HepG2 (cell line): ENCODE measurements around the gene PCGF3. TPM values are rescaled to one million over a fixed set of nuclear protein-coding genes. Genes with fewer than 3 reads are reported as not detected.

Source experiments
- ATAC-seq: fragments of 200-7000 bp; cut with Tn5 transposase; 3 replicates; pipeline ENCODE4 v1.9.1; 2020; ENCODE audit warnings: mild to moderate bottlenecking, moderate library complexity
- BruUV-seq: library from RNA; stranded (reverse); fragments of 400-500 nt; replicated peaks from 2 replicates; lab custom pipeline; 2021; lab: Mats Ljungman, UMichigan
- CTCF ChIA-PET: fragments of 300-600 bp; formaldehyde crosslinking; extraction: SDS; loops from one replicate; lab custom pipeline; 2021; ENCODE audit warnings: low total read pairs, inconsistent platforms, low intra/inter-chr PET ratio; lab: Yijun Ruan, JAX
- POLR2A ChIA-PET: fragments of 350-600 bp; sonication (Branson Sonifier 250); formaldehyde crosslinking; loops from one replicate; lab custom pipeline; 2020; ENCODE audit warnings: antibody characterized with exemption, inconsistent platforms; lab: Yijun Ruan, JAX
- DNase-seq: peaks from one replicate; pipeline ENCODE4 v3.0.0-alpha.2; 2015; ENCODE audit warnings: low spot score
- FAIRE-seq: peaks from 3 replicates; lab custom pipeline; 2011; peaks lifted over from hg19 to GRCh38; lab: Jason Lieb, UNC
- H2AFZ ChIP-seq: one replicate; pipeline ENCODE4 v1.6.1; 2011; ENCODE audit warnings: low read length, inconsistent platforms
- H3K27ac ChIP-seq: fragments of 300-600 bp; 3 replicates; pipeline ENCODE4 v1.8.0; 2011; ENCODE audit warnings: mixed run types, mild to moderate bottlenecking, mixed read lengths, low read length, inconsistent platforms; ENCODE audit not compliant: insufficient read depth; ENCODE audit errors: extremely low read length
- H3K27me3 ChIP-seq, 2 experiments: fragments of 200-600 bp in 1 of 2; 2 replicates in 1 of 2; 3 replicates in 1 of 2; pipeline versions ENCODE4 v1.6.0 to v1.8.0; 2011; ENCODE audit warnings: low read length in 2 of 2, mild to moderate bottlenecking in 2 of 2, moderate library complexity in 2 of 2, inconsistent platforms in 1 of 2; ENCODE audit not compliant: insufficient read depth in 2 of 2, control insufficient read depth in 1 of 2
- H3K36me3 ChIP-seq, 2 experiments: fragments of 200-600 bp in 1 of 2; replicated peaks in 1 of 2; 2 replicates in 1 of 2; 3 replicates in 1 of 2; pipeline versions ENCODE4 v1.5.1 to v1.8.0; 2011; ENCODE audit warnings: low read length in 2 of 2, inconsistent platforms in 1 of 2; ENCODE audit not compliant: insufficient read depth in 2 of 2, control insufficient read depth in 1 of 2
- H3K4me1 ChIP-seq: 2 replicates; pipeline ENCODE4 v1.5.1; 2012; ENCODE audit warnings: low read length, inconsistent platforms; ENCODE audit not compliant: insufficient read depth
- H3K4me2 ChIP-seq: 2 replicates; pipeline ENCODE4 v1.6.0; 2011; ENCODE audit warnings: low read depth, low read length, inconsistent platforms
- H3K4me3 ChIP-seq, 3 experiments: fragments of 200-600 bp in 1 of 3; sonication (generic), shearing (Covaris generic) in 1 of 3; replicated peaks in 1 of 3; 2 replicates each; pipeline ENCODE4 v1.5.1; 2011 to 2016; ENCODE audit warnings: low read length in 3 of 3, inconsistent platforms in 2 of 3, low read depth in 2 of 3, mild to moderate bottlenecking in 2 of 3, control low read depth in 1 of 3, mixed read lengths in 1 of 3; ENCODE audit not compliant: insufficient read depth in 1 of 3
- H3K79me2 ChIP-seq: one replicate; pipeline ENCODE4 v1.6.1; 2011; ENCODE audit warnings: low read length, inconsistent platforms; ENCODE audit not compliant: insufficient read depth
- H3K9ac ChIP-seq: 2 replicates; pipeline ENCODE4 v1.6.0; 2011; ENCODE audit warnings: mild to moderate bottlenecking, low read depth, low read length, inconsistent platforms; ENCODE audit not compliant: insufficient read depth
- H3K9me3 ChIP-seq: 2 replicates; pipeline ENCODE4 v1.5.1; 2012; ENCODE audit warnings: mild to moderate bottlenecking, low read length
- H4K20me1 ChIP-seq: 2 replicates; pipeline ENCODE4 v1.6.0; 2011; ENCODE audit warnings: inconsistent platforms, mild to moderate bottlenecking, low read length, moderate library complexity; ENCODE audit not compliant: insufficient read depth
- CEBPZ ChIP-seq: IDR thresholded peaks from 2 replicates; pipeline ENCODE4 v1.6.1; 2012; ENCODE audit warnings: low read length, improper control_type of control experiment
- ELF4 ChIP-seq: sonication (generic); formaldehyde crosslinking; IDR thresholded peaks from 2 replicates; pipeline ENCODE4 v1.5.0; 2020; ENCODE audit warnings: missing genetic modification reagents, mild to moderate bottlenecking, moderate library complexity, borderline replicate concordance
- ETV6 ChIP-seq: sonication (generic); formaldehyde crosslinking; conservative IDR thresholded peaks from 2 replicates; pipeline ENCODE4 v1.4.0; 2020; ENCODE audit warnings: missing genetic modification reagents
- GATAD2A ChIP-seq: IDR thresholded peaks from 2 replicates; pipeline ENCODE4 v1.6.1; 2016
- HDAC6 ChIP-seq: fragments of 200-600 bp; sonication (generic); IDR thresholded peaks from 2 replicates; pipeline ENCODE4 v1.7.0; 2017; ENCODE audit warnings: mild to moderate bottlenecking, antibody characterized with exemption, low read length, low read depth
- HNRNPUL1 ChIP-seq: fragments of 200-400 bp; formaldehyde crosslinking; IDR thresholded peaks from 2 replicates; pipeline ENCODE4 v1.6.1; 2017; ENCODE audit warnings: low read depth, mild to moderate bottlenecking, low read length, moderate library complexity
- KDM1A ChIP-seq: IDR thresholded peaks from 2 replicates; pipeline ENCODE4 v1.6.1; 2016; ENCODE audit warnings: missing compliant biosample characterization
- REXO4 ChIP-seq: sonication (generic); formaldehyde crosslinking; IDR thresholded peaks from 2 replicates; pipeline ENCODE4 v1.8.0; 2022; ENCODE audit warnings: missing genetic modification reagents, mild to moderate bottlenecking, borderline replicate concordance
- SMAD9 ChIP-seq: sonication (generic); formaldehyde crosslinking; IDR thresholded peaks from 2 replicates; pipeline ENCODE4 v1.5.1; 2020; ENCODE audit warnings: mild to moderate bottlenecking, missing genetic modification reagents
- ZBTB38 ChIP-seq: sonication (generic); formaldehyde crosslinking; IDR thresholded peaks from 2 replicates; pipeline ENCODE4 v1.5.1; 2020; ENCODE audit warnings: mild to moderate bottlenecking, missing genetic modification reagents
- ZMAT5 ChIP-seq: sonication (generic); formaldehyde crosslinking; IDR thresholded peaks from 2 replicates; pipeline ENCODE4 v1.5.0; 2020; ENCODE audit warnings: mild to moderate bottlenecking, low read depth, missing genetic modification reagents, borderline replicate concordance
- ZNF10 ChIP-seq: sonication (generic); formaldehyde crosslinking; IDR thresholded peaks from 2 replicates; pipeline ENCODE4 v1.4.0; 2020; ENCODE audit warnings: mild to moderate bottlenecking, low read depth, missing genetic modification reagents, borderline replicate concordance
- ZNF124 ChIP-seq: sonication (generic); formaldehyde crosslinking; IDR thresholded peaks from 2 replicates; pipeline ENCODE4 v1.4.0; 2020; ENCODE audit warnings: missing genetic modification reagents
- ZNF138 ChIP-seq: sonication (generic); formaldehyde crosslinking; IDR thresholded peaks from 2 replicates; pipeline ENCODE4 v1.5.0; 2020; ENCODE audit warnings: mild to moderate bottlenecking, low read depth, missing genetic modification reagents
- ZNF230 ChIP-seq: sonication (generic); formaldehyde crosslinking; IDR thresholded peaks from 2 replicates; pipeline ENCODE4 v1.4.0; 2020; ENCODE audit warnings: mild to moderate bottlenecking, missing genetic modification reagents
- ZNF24 ChIP-seq: fragments of 450-650 bp; IDR thresholded peaks from 2 replicates; pipeline ENCODE4 v1.6.1; 2017; ENCODE audit warnings: antibody characterized with exemption, mild to moderate bottlenecking
- ZNF549 ChIP-seq: sonication (generic); formaldehyde crosslinking; IDR thresholded peaks from 2 replicates; pipeline ENCODE4 v1.5.0; 2020; ENCODE audit warnings: missing genetic modification reagents
- ZZZ3 ChIP-seq: sonication (generic); formaldehyde crosslinking; IDR thresholded peaks from 2 replicates; pipeline ENCODE4 v1.4.0; 2020; ENCODE audit warnings: missing genetic modification reagents, mild to moderate bottlenecking, borderline replicate concordance
- WGBS: methylation state at CpG from one replicate; pipeline ENCODE4 v1.1.6; 2017; ENCODE audit warnings: low lambda C conversion rate; 5-methylcytosine and 5-hydroxymethylcytosine counted together
- in situ Hi-C: cut with HindIII; loops from 2 replicates; pipeline ENCODE4 v1.10.0; 2017; ENCODE audit warnings: low pct_unique_long_range_greater_than_20kb; ENCODE audit not compliant: extremely low pct_ligation_motif_present
- intact Hi-C: fragments of 100-400 bp; cut with micrococcal nuclease; formaldehyde crosslinking; loops from one replicate; pipeline ENCODE4 v1.10.0; 2022; ENCODE audit not compliant: unreplicated experiment
- polyA plus RNA-seq, 8 experiments: library from polyadenylated mRNA; depleted of rRNA in 3 of 8; stranded (reverse) in 7 of 8; unstranded in 1 of 8; fragments of >200 nt; fragmentation: Illumina TruSeq in 4 of 8; extraction: Trizol in 4 of 8; gene quantifications; 2 replicates each; pipeline versions ENCODE4 v1.2.1 to v1.2.3, GENCODE V29; 2011 to 2016; ENCODE audit warnings: low read depth in 4 of 8, missing spikeins in 1 of 8, mixed read lengths in 1 of 8; ENCODE audit not compliant: insufficient read depth in 1 of 8
- total RNA-seq, 5 experiments: library from RNA; depleted of rRNA; stranded (reverse); fragments of >200 nt; fragmentation: Illumina TruSeq; extraction: Trizol; gene quantifications; 2 replicates each; pipeline ENCODE4 v1.2.3, GENCODE V29; 2016; ENCODE audit warnings: low read depth in 1 of 5
- TF ChIP-seq, protein P1 (sequence below): sonication (generic); formaldehyde crosslinking; IDR thresholded peaks from 2 replicates; pipeline ENCODE4 v1.4.0; 2020; ENCODE audit warnings: missing genetic modification reagents
- TF ChIP-seq, protein P2 (sequence below): sonication (generic); formaldehyde crosslinking; IDR thresholded peaks from 2 replicates; pipeline ENCODE4 v1.4.0; 2020; ENCODE audit warnings: mild to moderate bottlenecking, missing genetic modification reagents, borderline replicate concordance

The PCGF3 gene
- total and polyA plus RNA-seq, 2 of the 13 experiments (the other 11 are each of a cell fraction or from before 2014, with no cell fraction given): 28.6 to 66.2 TPM

GRCh38 chr4:735583-735982, 30.0 kb downstream of the PCGF3 start:
- CTCF ChIA-PET: no interaction called here
- TF ChIP-seq ZNF230 (CRISPR knock-in tag): no peak
- no peak for TF ChIP-seq ZNF24
- no peak for TF ChIP-seq REXO4 (CRISPR knock-in tag)
- TF ChIP-seq ZBTB38 (CRISPR knock-in tag): no peak
- TF ChIP-seq ELF4: no peak
- no peak for TF ChIP-seq HNRNPUL1
- no peak for TF ChIP-seq ZMAT5
- TF ChIP-seq ZNF10: no peak
- no peak for TF ChIP-seq CEBPZ
- TF ChIP-seq SMAD9 (CRISPR knock-in tag): no peak
- TF ChIP-seq ZNF138 (CRISPR knock-in tag): no peak
- TF ChIP-seq GATAD2A (CRISPR knock-in tag): no peak
- no peak for TF ChIP-seq ETV6 (CRISPR knock-in tag)
- TF ChIP-seq ZNF549 (CRISPR knock-in tag): no peak
- no peak for TF ChIP-seq HDAC6
- no peak for TF ChIP-seq ZNF124 (CRISPR knock-in tag)
- TF ChIP-seq, protein P1, sequence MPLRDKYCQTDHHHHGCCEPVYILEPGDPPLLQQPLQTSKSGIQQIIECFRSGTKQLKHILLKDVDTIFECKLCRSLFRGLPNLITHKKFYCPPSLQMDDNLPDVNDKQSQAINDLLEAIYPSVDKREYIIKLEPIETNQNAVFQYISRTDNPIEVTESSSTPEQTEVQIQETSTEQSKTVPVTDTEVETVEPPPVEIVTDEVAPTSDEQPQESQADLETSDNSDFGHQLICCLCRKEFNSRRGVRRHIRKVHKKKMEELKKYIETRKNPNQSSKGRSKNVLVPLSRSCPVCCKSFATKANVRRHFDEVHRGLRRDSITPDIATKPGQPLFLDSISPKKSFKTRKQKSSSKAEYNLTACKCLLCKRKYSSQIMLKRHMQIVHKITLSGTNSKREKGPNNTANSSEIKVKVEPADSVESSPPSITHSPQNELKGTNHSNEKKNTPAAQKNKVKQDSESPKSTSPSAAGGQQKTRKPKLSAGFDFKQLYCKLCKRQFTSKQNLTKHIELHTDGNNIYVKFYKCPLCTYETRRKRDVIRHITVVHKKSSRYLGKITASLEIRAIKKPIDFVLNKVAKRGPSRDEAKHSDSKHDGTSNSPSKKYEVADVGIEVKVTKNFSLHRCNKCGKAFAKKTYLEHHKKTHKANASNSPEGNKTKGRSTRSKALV (CRISPR knock-in tag): no peak
- no peak for TF ChIP-seq KDM1A
- no peak for TF ChIP-seq ZZZ3
- TF ChIP-seq, protein P2, sequence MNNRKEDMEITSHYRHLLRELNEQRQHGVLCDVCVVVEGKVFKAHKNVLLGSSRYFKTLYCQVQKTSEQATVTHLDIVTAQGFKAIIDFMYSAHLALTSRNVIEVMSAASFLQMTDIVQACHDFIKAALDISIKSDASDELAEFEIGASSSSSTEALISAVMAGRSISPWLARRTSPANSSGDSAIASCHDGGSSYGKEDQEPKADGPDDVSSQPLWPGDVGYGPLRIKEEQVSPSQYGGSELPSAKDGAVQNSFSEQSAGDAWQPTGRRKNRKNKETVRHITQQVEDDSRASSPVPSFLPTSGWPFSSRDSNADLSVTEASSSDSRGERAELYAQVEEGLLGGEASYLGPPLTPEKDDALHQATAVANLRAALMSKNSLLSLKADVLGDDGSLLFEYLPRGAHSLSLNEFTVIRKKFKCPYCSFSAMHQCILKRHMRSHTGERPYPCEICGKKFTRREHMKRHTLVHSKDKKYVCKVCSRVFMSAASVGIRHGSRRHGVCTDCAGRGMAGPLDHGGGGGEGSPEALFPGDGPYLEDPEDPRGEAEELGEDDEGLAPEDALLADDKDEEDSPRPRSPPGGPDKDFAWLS (CRISPR knock-in tag): no peak
- TF ChIP-seq, all 625 proteins: peak for 0
- in situ Hi-C loops: no loop called here

More at GRCh38 chr4:735583-735982, 30.0 kb downstream of the PCGF3 start:
- intact Hi-C loops: no loop called here
- POLR2A ChIA-PET: no interaction called here
- Histone ChIP-seq H3K4me3 (no peak overlapping the region), H3K36me3 (peaks cover 18 to 55% of the 10 kb centered on the region in 2 experiments), H3K4me2 (no peak overlapping the region), H3K27me3 (no peaks in the 10 kb centered on the region), H3K9ac (no peak overlapping the region), H4K20me1 (peaks cover 5% of the 10 kb centered on the region; the same call in 1 of the 2 replicates), H3K27ac (no peak overlapping the region), H3K4me1 (no peaks in the 10 kb centered on the region), H3K9me3 (no peaks in the 10 kb centered on the region), H3K79me2 (no peaks in the 10 kb centered on the region), H2AFZ (no peak overlapping the region)
- no TSS peak for BruUV-seq
- FAIRE-seq (no peak), DNase-seq (no peak), ATAC-seq (no peak)
- 98% methylated on average over 8 of the region's 8 CpGs for WGBS
